SIG-M5 treated with dmso at 0.1 percent for 504 hours (cell line): Measurements from ENCODE around the gene ARAP2.

Source experiments
- DNase-seq: peaks from one replicate; lab custom pipeline; 2025; ENCODE audit not compliant: unreplicated experiment; lab: John Stamatoyannopoulos, UW

ARAP2 gene

GRCh38 chr4:36224972-36225903 is 19.1 kb downstream of the ARAP2 start:
- DNase-seq = no peak

- DNase-seq = no peak
Observed at GRCh38 chr4:36222702-36223101, 21.6 kb downstream of the ARAP2 start.

- DNase-seq = no peak
Observed at GRCh38 chr4:36220776-36221175, 23.5 kb downstream of the ARAP2 start.

GRCh38 chr4:36218121-36218520 is 26.2 kb downstream of the ARAP2 start:
- peak; percentile 15 for DNase-seq

GRCh38 chr4:36215627-36216026 is 28.7 kb downstream of the ARAP2 start:
- DNase-seq = no peak

GRCh38 chr4:36214735-36215485 is 29.4 kb downstream of the ARAP2 start:
- DNase-seq = no peak

- no peak for DNase-seq
Observed at GRCh38 chr4:36213977-36214376, 30.3 kb downstream of the ARAP2 start.

GRCh38 chr4:36211084-36211483 is 33.2 kb downstream of the ARAP2 start:
- DNase-seq = no peak

GRCh38 chr4:36209941-36210649 is 34.2 kb downstream of the ARAP2 start:
- no peak for DNase-seq

- no peak for DNase-seq
Observed at GRCh38 chr4:36208893-36209473, 35.3 kb downstream of the ARAP2 start.

GRCh38 chr4:36207831-36208520 is 36.3 kb downstream of the ARAP2 start:
- DNase-seq = no peak

GRCh38 chr4:36207367-36207766 is 36.9 kb downstream of the ARAP2 start:
- DNase-seq = no peak

GRCh38 chr4:36206603-36207311 is 37.6 kb downstream of the ARAP2 start:
- DNase-seq = no peak

- DNase-seq = no peak
Observed at GRCh38 chr4:36206012-36206411, 38.3 kb downstream of the ARAP2 start.

- no peak for DNase-seq
Observed at GRCh38 chr4:36198861-36199260, 45.5 kb downstream of the ARAP2 start.

GRCh38 chr4:36198068-36198808 is 46.1 kb downstream of the ARAP2 start:
- no peak for DNase-seq

GRCh38 chr4:36197501-36197900 is 46.8 kb downstream of the ARAP2 start:
- no peak for DNase-seq

GRCh38 chr4:36196145-36196913 is 48.0 kb downstream of the ARAP2 start:
- no peak for DNase-seq
